ENCODE data around the gene KRTAP10-10.

DNA sequence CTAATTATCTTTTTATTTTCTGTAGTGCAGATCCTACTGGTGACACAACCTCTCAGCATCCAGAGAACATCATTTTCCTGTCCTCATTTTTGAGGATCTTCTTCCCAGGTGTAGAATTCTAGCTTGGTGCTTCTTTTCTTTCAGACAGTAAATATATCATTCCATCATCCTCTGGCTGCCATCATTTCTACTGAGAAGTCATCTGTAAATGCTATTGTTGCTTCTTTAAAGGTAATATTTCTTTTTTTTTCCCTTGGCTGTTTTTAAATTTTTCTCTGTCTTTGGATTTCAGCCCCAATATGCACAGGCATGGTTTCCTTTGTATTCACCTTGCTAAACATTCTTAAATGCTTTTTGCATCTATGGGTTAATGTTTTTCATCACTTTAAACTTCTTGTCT lies 13.6 kb upstream of the KRTAP10-10 start:
- TF ChIP-seq, protein P1, sequence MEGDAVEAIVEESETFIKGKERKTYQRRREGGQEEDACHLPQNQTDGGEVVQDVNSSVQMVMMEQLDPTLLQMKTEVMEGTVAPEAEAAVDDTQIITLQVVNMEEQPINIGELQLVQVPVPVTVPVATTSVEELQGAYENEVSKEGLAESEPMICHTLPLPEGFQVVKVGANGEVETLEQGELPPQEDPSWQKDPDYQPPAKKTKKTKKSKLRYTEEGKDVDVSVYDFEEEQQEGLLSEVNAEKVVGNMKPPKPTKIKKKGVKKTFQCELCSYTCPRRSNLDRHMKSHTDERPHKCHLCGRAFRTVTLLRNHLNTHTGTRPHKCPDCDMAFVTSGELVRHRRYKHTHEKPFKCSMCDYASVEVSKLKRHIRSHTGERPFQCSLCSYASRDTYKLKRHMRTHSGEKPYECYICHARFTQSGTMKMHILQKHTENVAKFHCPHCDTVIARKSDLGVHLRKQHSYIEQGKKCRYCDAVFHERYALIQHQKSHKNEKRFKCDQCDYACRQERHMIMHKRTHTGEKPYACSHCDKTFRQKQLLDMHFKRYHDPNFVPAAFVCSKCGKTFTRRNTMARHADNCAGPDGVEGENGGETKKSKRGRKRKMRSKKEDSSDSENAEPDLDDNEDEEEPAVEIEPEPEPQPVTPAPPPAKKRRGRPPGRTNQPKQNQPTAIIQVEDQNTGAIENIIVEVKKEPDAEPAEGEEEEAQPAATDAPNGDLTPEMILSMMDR (IDR thresholded peaks at IDR 0.05 in 8 of 11, conservative IDR thresholded peaks at IDR 0.05 in 3 of 11): no peak
- TF ChIP-seq POLR2A (IDR thresholded peaks at IDR 0.05) (no peak), POLR2AphosphoS5 (IDR thresholded peaks at IDR 0.05) (no peak)
